ENCODE measurements around the gene DNHD1.

GRCh38 chr11:6482441-6482840 is 14.6 kb upstream of the DNHD1 start:
- TF ChIP-seq, protein P1, sequence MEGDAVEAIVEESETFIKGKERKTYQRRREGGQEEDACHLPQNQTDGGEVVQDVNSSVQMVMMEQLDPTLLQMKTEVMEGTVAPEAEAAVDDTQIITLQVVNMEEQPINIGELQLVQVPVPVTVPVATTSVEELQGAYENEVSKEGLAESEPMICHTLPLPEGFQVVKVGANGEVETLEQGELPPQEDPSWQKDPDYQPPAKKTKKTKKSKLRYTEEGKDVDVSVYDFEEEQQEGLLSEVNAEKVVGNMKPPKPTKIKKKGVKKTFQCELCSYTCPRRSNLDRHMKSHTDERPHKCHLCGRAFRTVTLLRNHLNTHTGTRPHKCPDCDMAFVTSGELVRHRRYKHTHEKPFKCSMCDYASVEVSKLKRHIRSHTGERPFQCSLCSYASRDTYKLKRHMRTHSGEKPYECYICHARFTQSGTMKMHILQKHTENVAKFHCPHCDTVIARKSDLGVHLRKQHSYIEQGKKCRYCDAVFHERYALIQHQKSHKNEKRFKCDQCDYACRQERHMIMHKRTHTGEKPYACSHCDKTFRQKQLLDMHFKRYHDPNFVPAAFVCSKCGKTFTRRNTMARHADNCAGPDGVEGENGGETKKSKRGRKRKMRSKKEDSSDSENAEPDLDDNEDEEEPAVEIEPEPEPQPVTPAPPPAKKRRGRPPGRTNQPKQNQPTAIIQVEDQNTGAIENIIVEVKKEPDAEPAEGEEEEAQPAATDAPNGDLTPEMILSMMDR (conservative IDR thresholded peaks at IDR 0.05): no peak
- no peak for TF ChIP-seq EZH2 (IDR thresholded peaks at IDR 0.05; ENCODE audit: low read depth)

Data from PC-9 (cell line).